ENCODE data around the gene PTPRF.

PTPRF gene

GRCh38 chr1:43597721-43598120 is 67.0 kb downstream of the PTPRF start:
- DNase-seq = no peak
- no peaks in the 10 kb centered on the region for H3K4me1 ChIP-seq
- H3K4me3 ChIP-seq (ENCODE audit: low read depth, low read length) = no peak overlapping the region
- TF ChIP-seq CTCF (IDR thresholded peaks at IDR 0.05; ENCODE audit: low read depth, low read length) = no peak
- no peaks in the 10 kb centered on the region for H3K36me3 ChIP-seq
- no peaks in the 10 kb centered on the region for H3K9me3 ChIP-seq
- no peaks in the 10 kb centered on the region for H3K27me3 ChIP-seq

GRCh38 chr1:43598622-43599021 is 67.9 kb downstream of the PTPRF start:
- Histone ChIP-seq H3K4me1 (no peaks in the 10 kb centered on the region), H3K9me3 (no peaks in the 10 kb centered on the region), H3K4me3 (ENCODE audit: low read depth, low read length) (no peak overlapping the region), H3K36me3 (no peaks in the 10 kb centered on the region), H3K27me3 (no peaks in the 10 kb centered on the region)
- no peak for DNase-seq
- TF ChIP-seq CTCF (IDR thresholded peaks at IDR 0.05; ENCODE audit: low read depth, low read length) = no peak

- TF ChIP-seq CTCF (IDR thresholded peaks at IDR 0.05; ENCODE audit: low read depth, low read length) = no peak
- Histone ChIP-seq H3K27me3 (no peaks in the 10 kb centered on the region), H3K36me3 (no peaks in the 10 kb centered on the region), H3K4me1 (no peaks in the 10 kb centered on the region), H3K9me3 (no peaks in the 10 kb centered on the region), H3K4me3 (ENCODE audit: low read depth, low read length) (no peak overlapping the region)
- no peak for DNase-seq
Observed at GRCh38 chr1:43600033-43601020, 69.6 kb downstream of the PTPRF start.

- Histone ChIP-seq H3K9me3 (no peaks in the 10 kb centered on the region), H3K27me3 (no peaks in the 10 kb centered on the region), H3K36me3 (no peaks in the 10 kb centered on the region), H3K4me1 (no peaks in the 10 kb centered on the region), H3K4me3 (ENCODE audit: low read depth, low read length) (no peak overlapping the region)
- no peak for DNase-seq
- TF ChIP-seq CTCF (IDR thresholded peaks at IDR 0.05; ENCODE audit: low read depth, low read length) = no peak
Observed at GRCh38 chr1:43602990-43603389, 72.3 kb downstream of the PTPRF start.

GRCh38 chr1:43604192-43604591 is 73.5 kb downstream of the PTPRF start:
- TF ChIP-seq CTCF (IDR thresholded peaks at IDR 0.05; ENCODE audit: low read depth, low read length) = no peak
- H3K9me3 ChIP-seq = no peaks in the 10 kb centered on the region
- DNase-seq = no peak

GRCh38 chr1:43605157-43605556 is 74.5 kb downstream of the PTPRF start:
- Histone ChIP-seq H3K9me3 (no peaks in the 10 kb centered on the region), H3K4me1 (no peaks in the 10 kb centered on the region), H3K27me3 (no peaks in the 10 kb centered on the region), H3K4me3 (ENCODE audit: low read depth, low read length) (no peak overlapping the region), H3K36me3 (no peaks in the 10 kb centered on the region)
- DNase-seq = no peak
- no peak for TF ChIP-seq CTCF (IDR thresholded peaks at IDR 0.05; ENCODE audit: low read depth, low read length)

More at GRCh38 chr1:43604192-43604591, 73.5 kb downstream of the PTPRF start:
- Histone ChIP-seq H3K4me1 (no peaks in the 10 kb centered on the region), H3K4me3 (ENCODE audit: low read depth, low read length) (no peak overlapping the region), H3K36me3 (no peaks in the 10 kb centered on the region), H3K27me3 (no peaks in the 10 kb centered on the region)

Data from BE2C (cell line).